ENCODE results near the gene PIGH.

Gene PIGH

DNA sequence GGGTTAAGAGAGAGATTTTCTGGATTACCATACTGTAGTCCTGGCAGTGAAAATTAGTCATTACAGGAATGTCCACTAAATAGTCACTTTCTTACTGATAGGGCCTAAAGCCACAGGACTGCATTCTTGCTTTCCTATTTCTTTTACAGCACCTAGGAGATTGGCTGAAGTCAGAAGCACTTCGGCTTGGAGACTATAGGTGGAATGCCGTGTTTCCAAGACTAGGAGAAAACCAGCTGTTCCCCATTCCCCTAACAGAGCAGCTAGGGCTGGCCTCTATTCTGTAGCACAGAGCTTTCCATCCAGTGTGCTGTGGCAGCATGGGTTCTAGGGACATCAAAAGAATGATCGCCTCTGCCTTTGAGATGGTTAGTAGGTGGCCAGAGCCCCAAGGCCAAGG, 15.1 kb downstream of the PIGH start:
- no peaks in the 10 kb centered on the region for H3K27me3 ChIP-seq (ENCODE audit: control insufficient read depth, insufficient read depth, low read length, poor library complexity, severe bottlenecking)
- no peak overlapping the region for H3K4me3 ChIP-seq (ENCODE audit: insufficient read depth, low read depth, low read length)
- no peaks in the 10 kb centered on the region for H3K9me3 ChIP-seq (ENCODE audit: control insufficient read depth, low read length)
- H3K4me1 ChIP-seq (ENCODE audit: control insufficient read depth, insufficient read depth, low read length): no peaks in the 10 kb centered on the region
- no peak overlapping the region for H3K27ac ChIP-seq (ENCODE audit: insufficient read depth, low read depth, low read length, poor library complexity, severe bottlenecking)
- WGBS, 2 experiments: 93 to 97% methylated on average over 3 of the region's 3 CpGs
- no peaks in the 10 kb centered on the region for H3K36me3 ChIP-seq (ENCODE audit: control insufficient read depth, insufficient read depth, low read length)

DNA sequence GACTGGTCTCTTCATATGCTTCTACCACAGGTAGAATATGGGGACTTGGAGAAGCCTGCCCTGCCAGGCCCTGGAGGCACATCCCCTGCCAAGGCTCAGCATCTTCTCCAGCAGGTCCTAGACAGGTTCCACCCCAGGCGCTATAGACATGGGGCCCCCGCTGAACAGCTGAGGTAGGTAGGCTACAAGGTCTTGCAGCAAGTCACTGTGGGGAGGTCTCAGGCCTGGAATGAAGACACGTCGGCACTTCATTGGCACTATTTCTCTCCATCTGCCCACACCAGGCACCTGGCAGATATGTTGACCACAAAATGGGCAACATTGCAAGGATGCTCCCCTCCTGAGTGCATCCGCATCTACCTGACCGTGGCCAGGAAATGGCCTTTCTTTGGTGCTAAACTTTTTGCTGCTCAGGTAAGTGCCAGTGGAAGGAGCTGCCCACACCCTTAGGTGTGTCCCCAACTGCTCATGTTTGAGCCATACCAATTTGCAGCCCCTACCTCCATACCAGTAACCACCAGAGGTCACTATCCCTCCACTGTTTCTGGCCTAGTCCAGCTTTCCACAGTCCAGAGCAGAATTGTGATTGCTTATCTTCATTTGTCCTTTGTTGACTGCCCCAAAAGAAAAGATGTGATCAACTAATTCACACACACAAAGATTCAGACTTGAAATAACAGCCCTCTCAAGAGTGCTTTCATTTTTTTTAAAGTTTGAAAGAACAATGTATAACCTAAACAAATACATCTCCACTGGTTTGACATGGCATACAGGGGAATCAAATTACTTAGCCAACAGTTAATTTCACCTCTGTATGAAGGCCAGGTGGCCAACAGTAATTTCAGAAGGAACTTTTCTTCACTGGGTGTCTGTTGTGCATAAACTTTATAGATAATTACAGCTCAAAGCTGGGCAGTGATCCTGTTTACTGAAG, 16.1 kb downstream of the PIGH start:
- no peaks in the 10 kb centered on the region for H3K27me3 ChIP-seq (ENCODE audit: control insufficient read depth, insufficient read depth, low read length, poor library complexity, severe bottlenecking)
- no peak overlapping the region for H3K27ac ChIP-seq (ENCODE audit: insufficient read depth, low read depth, low read length, poor library complexity, severe bottlenecking)
- no peak overlapping the region for H3K4me3 ChIP-seq (ENCODE audit: insufficient read depth, low read depth, low read length)
- no peaks in the 10 kb centered on the region for H3K36me3 ChIP-seq (ENCODE audit: control insufficient read depth, insufficient read depth, low read length)
- no peaks in the 10 kb centered on the region for H3K9me3 ChIP-seq (ENCODE audit: control insufficient read depth, low read length)
- WGBS, 2 experiments: 89 to 90% methylated on average over 6 of the region's 6 CpGs
- H3K4me1 ChIP-seq (ENCODE audit: control insufficient read depth, insufficient read depth, low read length): no peaks in the 10 kb centered on the region

DNA sequence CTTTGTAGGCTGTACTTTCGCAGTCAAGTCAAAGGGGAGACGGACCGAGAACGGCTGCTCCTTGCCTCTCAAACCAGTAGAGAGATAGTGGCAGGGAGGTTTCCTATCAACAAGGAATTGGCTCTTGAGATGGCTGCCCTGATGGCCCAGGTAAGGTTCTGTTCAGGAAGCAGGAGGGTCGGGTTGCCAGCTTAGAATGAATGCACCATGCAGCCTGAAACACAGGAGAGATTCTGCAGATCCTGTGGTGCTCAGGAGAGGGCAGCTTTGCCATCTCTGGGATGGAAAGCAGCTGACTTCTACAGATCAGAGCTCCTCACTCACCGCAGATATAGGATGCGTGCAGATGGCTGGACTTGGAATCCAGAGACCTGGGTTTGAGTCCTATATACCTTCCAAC, 18.0 kb downstream of the PIGH start:
- Histone ChIP-seq H3K27me3 (ENCODE audit: control insufficient read depth, insufficient read depth, low read length, poor library complexity, severe bottlenecking) (no peaks in the 10 kb centered on the region), H3K36me3 (ENCODE audit: control insufficient read depth, insufficient read depth, low read length) (no peaks in the 10 kb centered on the region), H3K9me3 (ENCODE audit: control insufficient read depth, low read length) (no peaks in the 10 kb centered on the region), H3K27ac (ENCODE audit: insufficient read depth, low read depth, low read length, poor library complexity, severe bottlenecking) (no peak overlapping the region), H3K4me3 (ENCODE audit: insufficient read depth, low read depth, low read length) (no peak overlapping the region), H3K4me1 (ENCODE audit: control insufficient read depth, insufficient read depth, low read length) (no peaks in the 10 kb centered on the region)
- WGBS, 2 experiments: 92 to 94% methylated on average over 7 of the region's 7 CpGs

DNA sequence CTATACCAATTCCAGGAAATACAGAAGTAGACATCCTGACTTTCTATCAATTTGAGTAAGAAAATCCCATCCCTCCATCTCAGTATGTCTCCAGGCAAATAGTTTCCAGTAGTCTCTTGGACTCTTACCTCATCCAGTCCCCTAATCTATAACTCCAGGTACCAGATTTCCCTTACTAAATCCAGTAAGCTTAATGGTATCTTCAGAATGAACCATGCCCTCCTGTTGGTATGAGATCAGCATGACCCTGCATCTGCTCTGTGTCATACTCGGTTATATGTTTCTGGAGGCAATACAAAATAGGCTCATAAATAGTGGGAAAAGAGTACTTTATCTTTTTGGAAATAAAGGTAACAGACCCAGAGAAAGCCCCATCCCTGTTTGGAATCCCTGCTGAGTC, 18.4 kb downstream of the PIGH start:
- H3K27ac ChIP-seq (ENCODE audit: insufficient read depth, low read depth, low read length, poor library complexity, severe bottlenecking): no peak overlapping the region
- WGBS, 2 experiments: 92 to 100% methylated on average over 1 of the region's 1 CpG

DNA sequence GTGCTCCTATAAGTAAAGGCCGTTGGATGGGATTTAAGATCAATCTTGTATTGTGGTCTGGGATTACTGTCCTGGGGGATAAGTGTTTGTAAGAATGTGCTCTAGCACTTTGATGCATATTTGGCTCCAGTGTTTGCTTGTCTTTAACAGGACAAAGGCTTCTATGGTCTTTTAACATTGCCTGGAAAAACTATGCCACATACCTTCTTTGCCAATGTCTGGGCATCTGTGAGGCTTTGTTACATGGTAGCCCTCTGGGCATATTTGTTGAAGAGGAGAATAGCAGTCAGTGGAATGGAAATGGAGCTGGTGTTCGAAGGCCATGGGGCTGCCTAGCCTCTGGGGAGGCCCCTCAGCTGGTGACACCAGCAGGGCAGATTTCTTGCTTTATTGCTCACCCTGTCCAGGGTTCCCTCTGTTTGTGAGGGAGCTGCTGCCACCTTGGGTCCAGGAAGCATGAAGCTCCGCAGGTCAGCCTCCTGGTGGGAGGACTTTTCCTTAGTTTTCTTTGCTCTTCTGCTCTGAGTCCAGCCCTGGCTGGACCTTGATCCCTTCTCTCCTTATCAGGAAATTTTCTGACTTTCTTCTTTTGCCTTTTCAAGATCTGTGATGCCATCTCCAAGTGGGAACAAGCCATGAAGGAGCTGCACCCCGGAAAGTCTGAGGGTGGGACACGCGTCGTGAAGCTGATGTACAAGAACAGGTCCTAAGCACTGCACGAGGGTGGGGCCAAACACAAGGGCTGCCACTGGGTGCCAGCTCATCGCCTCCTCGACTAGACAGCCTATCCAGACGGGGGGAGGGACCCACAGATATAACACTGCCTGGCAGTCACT, 19.5 kb downstream of the PIGH start:
- Histone ChIP-seq H3K27ac (ENCODE audit: insufficient read depth, low read depth, low read length, poor library complexity, severe bottlenecking) (no peak overlapping the region), H3K9me3 (ENCODE audit: control insufficient read depth, low read length) (no peaks in the 10 kb centered on the region), H3K27me3 (ENCODE audit: control insufficient read depth, insufficient read depth, low read length, poor library complexity, severe bottlenecking) (no peaks in the 10 kb centered on the region), H3K4me3 (ENCODE audit: insufficient read depth, low read depth, low read length) (no peak overlapping the region), H3K36me3 (ENCODE audit: control insufficient read depth, insufficient read depth, low read length) (no peaks in the 10 kb centered on the region), H3K4me1 (ENCODE audit: control insufficient read depth, insufficient read depth, low read length) (no peaks in the 10 kb centered on the region)
- 89 to 92% methylated on average over 11 of the region's 11 CpGs for WGBS, 2 experiments

More for the DNA sequence above, 18.4 kb downstream of the PIGH start:
- Histone ChIP-seq H3K36me3 (ENCODE audit: control insufficient read depth, insufficient read depth, low read length) (no peaks in the 10 kb centered on the region), H3K27me3 (ENCODE audit: control insufficient read depth, insufficient read depth, low read length, poor library complexity, severe bottlenecking) (no peaks in the 10 kb centered on the region), H3K9me3 (ENCODE audit: control insufficient read depth, low read length) (no peaks in the 10 kb centered on the region), H3K4me1 (ENCODE audit: control insufficient read depth, insufficient read depth, low read length) (no peaks in the 10 kb centered on the region), H3K4me3 (ENCODE audit: insufficient read depth, low read depth, low read length) (no peak overlapping the region)

DNA sequence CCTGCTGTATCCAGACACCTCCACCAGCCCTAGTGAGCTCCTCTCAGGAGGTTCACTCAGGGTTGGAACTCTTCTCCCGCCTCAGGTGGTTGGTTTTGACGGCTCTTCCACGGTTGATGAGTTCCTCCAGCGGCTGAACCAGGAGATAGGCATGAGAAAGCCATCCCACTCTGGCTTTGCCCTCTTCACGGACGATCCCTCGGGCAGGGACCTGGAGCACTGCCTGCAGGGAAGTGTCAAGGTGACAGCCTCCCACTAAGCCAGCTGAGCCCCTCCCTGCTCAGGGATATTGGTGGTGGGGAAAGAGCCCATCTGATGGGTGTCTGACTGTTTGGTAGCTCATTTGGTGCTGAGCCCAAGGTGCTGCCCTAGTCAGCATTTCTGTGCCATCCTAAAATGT, 20.4 kb downstream of the PIGH start:
- Histone ChIP-seq H3K36me3 (ENCODE audit: control insufficient read depth, insufficient read depth, low read length) (no peaks in the 10 kb centered on the region), H3K27ac (ENCODE audit: insufficient read depth, low read depth, low read length, poor library complexity, severe bottlenecking) (no peak overlapping the region), H3K4me3 (ENCODE audit: insufficient read depth, low read depth, low read length) (no peak overlapping the region), H3K4me1 (ENCODE audit: control insufficient read depth, insufficient read depth, low read length) (no peaks in the 10 kb centered on the region), H3K9me3 (ENCODE audit: control insufficient read depth, low read length) (no peaks in the 10 kb centered on the region), H3K27me3 (ENCODE audit: control insufficient read depth, insufficient read depth, low read length, poor library complexity, severe bottlenecking) (no peaks in the 10 kb centered on the region)
- 95 to 96% methylated on average over 7 of the region's 7 CpGs for WGBS, 2 experiments

DNA sequence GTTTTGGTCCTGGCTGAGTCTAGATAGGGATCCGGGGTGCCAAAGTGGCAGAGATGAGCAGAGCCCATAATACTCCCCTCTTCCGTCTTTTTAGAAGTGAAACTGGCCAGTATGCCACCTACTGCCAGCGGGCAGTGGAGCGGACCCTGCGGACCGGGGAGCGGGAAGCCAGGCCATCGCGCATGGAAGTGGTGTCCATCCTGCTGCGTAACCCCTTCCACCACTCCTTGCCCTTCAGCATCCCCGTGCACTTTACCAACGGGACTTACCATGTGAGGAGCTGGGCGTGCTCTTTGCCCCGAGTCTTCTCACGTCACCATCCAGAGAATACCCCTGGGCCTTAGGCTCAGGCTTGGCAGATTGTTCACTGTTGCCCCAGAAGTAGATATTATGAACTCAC, 21.0 kb downstream of the PIGH start:
- Histone ChIP-seq H3K27me3 (ENCODE audit: control insufficient read depth, insufficient read depth, low read length, poor library complexity, severe bottlenecking) (no peaks in the 10 kb centered on the region), H3K4me3 (ENCODE audit: insufficient read depth, low read depth, low read length) (no peak overlapping the region), H3K4me1 (ENCODE audit: control insufficient read depth, insufficient read depth, low read length) (no peaks in the 10 kb centered on the region), H3K36me3 (ENCODE audit: control insufficient read depth, insufficient read depth, low read length) (no peaks in the 10 kb centered on the region), H3K9me3 (ENCODE audit: control insufficient read depth, low read length) (no peaks in the 10 kb centered on the region), H3K27ac (ENCODE audit: insufficient read depth, low read depth, low read length, poor library complexity, severe bottlenecking) (no peak overlapping the region)
- WGBS, 2 experiments: 82% methylated on average over 15 of the region's 15 CpGs

DNA sequence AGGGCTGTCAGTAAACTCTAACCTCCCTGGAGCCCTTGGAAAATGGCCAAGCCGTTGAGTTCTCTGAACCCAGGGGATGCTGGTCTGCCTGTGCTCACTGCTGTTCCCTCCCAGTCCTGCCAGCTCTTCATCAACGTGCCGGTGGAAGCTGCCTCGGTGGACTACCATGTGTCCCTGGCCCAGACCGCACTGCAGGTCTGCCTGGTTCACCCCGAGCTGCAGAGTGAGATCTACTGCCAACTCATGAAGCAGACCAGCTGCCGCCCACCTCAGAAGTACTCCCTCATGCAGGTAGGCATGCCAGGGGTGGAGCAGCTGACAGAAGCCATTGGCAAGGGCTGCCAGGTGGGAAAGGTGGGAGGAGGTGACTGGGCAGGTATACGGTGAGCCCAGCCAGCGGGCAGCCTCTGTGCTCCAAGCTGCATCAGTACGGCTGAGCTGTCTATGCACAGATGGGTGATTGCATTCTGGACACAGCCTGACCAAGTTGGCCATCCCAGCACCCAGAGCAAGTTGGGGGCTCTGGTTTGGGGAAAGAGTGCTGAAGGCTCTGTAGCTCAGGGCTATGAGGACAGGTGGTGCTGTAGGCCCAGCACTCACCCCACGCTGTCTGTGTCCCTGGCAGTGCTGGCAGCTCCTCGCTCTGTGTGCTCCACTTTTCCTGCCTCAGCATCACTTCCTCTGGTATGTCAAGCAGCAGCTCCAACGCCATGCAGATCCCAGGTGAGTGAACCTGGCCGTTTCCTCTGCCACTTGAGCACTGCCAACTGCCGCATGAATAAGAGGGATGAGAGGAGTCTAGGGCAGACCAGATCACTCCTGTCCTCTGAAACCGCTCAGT, 21.9 kb downstream of the PIGH start:
- no peaks in the 10 kb centered on the region for H3K27me3 ChIP-seq (ENCODE audit: control insufficient read depth, insufficient read depth, low read length, poor library complexity, severe bottlenecking)

DNA sequence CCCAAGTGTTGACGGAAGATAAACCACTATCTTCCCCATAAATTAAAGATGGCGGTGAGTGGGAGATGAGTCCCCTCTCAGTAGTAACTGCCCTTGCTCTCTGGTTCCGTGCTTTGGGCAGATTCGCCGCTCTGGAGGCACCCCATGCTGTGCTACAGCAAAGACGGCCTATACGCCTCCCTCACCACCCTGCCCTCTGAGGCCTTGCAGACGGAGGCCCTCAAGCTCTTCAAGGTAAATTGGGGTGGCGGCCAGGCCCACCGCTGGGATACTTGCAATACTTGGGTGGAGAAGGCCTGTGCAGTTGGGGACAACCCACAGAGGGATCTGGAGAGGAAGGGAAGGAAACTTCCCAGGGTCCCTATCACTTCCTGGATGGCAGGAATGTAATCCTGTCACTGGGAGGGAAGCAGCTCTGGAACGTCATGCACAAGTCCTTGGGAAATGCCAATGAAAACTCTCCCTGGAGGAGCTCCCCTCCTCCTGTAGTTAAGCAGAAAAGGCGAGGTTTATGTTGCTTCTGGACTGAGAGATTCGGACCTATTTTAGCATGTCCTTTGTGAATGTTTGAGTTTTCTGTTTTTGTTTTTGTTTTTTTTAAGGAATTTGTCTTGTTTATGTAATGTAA, 22.8 kb downstream of the PIGH start:
- no peak overlapping the region for H3K27ac ChIP-seq (ENCODE audit: insufficient read depth, low read depth, low read length, poor library complexity, severe bottlenecking)

More for the DNA sequence above, 21.9 kb downstream of the PIGH start:
- no peak overlapping the region for H3K27ac ChIP-seq (ENCODE audit: insufficient read depth, low read depth, low read length, poor library complexity, severe bottlenecking)
- H3K36me3 ChIP-seq (ENCODE audit: control insufficient read depth, insufficient read depth, low read length): no peaks in the 10 kb centered on the region
- no peaks in the 10 kb centered on the region for H3K9me3 ChIP-seq (ENCODE audit: control insufficient read depth, low read length)
- no peak overlapping the region for H3K4me3 ChIP-seq (ENCODE audit: insufficient read depth, low read depth, low read length)
- H3K4me1 ChIP-seq (ENCODE audit: control insufficient read depth, insufficient read depth, low read length): no peaks in the 10 kb centered on the region
- 94 to 95% methylated on average over 16 of the region's 16 CpGs for WGBS, 2 experiments

More for the DNA sequence above, 22.8 kb downstream of the PIGH start:
- Histone ChIP-seq H3K9me3 (ENCODE audit: control insufficient read depth, low read length) (no peaks in the 10 kb centered on the region), H3K36me3 (ENCODE audit: control insufficient read depth, insufficient read depth, low read length) (no peaks in the 10 kb centered on the region), H3K4me3 (ENCODE audit: insufficient read depth, low read depth, low read length) (no peak overlapping the region), H3K4me1 (ENCODE audit: control insufficient read depth, insufficient read depth, low read length) (no peaks in the 10 kb centered on the region), H3K27me3 (ENCODE audit: control insufficient read depth, insufficient read depth, low read length, poor library complexity, severe bottlenecking) (no peaks in the 10 kb centered on the region)
- WGBS, 2 experiments: 79 to 83% methylated on average over 13 of the region's 13 CpGs

All from ectodermal cell (in vitro differentiated cells).